Ramos (cell line): ENCODE data around the gene PLEKHG5.
"Not testable (repeated sequence)": the region's sequence is repeated elsewhere in the genome, so short reads cannot be mapped to it uniquely, and the experiment has no call there.

ENCODE experiments used
- in situ Hi-C: fragments of 300-500 bp; cut with MboI; formaldehyde crosslinking; loops from one replicate; pipeline ENCODE4 v1.14.3; 2022; ENCODE audit warnings: low sequenced_read_pairs; ENCODE audit not compliant: unreplicated experiment

PLEKHG5 gene

DNA sequence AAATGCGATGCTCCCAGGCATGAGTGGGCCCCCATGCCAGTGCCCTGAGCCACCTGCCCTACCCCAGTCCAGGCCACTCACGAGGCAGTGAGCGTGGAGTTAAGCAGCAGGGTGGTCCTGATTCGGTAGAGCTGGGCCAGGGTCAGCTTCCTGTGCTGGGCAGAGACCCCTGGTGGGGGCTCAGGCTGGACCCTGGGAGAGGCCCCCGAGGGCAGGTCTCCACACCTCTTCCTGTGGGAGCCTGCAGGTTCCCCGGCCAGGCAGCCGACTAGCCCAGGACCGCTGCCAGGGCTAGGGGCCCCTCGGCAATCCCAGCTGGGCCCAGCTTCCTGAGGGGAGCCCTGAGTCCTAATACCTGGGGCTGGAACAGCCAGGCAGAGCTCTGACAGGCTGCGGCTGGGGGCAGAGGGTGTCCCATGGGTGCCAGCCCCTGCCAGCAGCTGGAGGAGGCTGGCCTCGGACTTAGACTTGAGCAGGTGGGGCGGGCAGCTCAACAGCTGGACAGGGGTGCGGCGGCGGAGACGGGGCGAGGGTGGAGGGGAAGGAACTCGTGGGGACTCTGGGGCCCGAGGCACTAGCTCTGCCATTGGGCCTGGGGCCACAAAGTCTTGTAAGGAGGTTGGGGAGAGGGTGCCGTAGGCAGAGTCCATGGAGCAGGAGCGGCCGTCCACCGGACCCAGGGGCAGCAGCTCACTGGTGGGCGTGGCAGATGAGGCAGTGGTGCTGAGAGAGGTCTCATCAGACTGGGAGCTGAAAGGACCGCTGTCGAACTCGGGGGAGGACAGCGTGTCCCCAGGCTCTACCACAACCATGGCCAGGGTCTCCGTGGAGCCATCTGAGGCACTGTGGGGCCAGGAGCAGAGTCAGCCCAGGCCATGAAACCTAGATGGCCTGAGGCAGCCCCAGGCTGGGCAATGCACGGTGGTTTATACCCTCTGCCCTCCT is 23.5 kb downstream of the PLEKHG5 start:
- in situ Hi-C loops = no loop called here

DNA sequence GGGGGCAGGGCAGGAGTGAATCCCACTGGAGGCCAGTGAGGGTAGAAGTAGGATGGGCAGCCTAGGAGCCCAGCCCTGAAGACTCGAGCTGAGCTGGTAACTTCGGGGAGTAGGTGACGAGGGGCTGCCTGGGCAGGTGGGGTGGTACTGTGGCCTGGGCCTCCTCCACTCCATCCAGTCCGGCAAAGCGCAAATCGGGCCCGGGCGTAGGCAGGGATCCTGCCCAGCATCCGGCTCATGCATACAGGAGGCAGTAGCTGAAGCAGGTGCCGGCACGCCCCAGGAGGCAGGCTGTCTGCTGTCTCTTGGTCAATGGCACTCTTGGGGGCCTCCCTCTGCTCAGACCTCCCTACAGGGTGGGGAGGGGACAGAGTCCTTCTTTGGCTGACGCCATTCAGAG is 24.2 kb downstream of the PLEKHG5 start:
- in situ Hi-C loops = no loop called here

DNA sequence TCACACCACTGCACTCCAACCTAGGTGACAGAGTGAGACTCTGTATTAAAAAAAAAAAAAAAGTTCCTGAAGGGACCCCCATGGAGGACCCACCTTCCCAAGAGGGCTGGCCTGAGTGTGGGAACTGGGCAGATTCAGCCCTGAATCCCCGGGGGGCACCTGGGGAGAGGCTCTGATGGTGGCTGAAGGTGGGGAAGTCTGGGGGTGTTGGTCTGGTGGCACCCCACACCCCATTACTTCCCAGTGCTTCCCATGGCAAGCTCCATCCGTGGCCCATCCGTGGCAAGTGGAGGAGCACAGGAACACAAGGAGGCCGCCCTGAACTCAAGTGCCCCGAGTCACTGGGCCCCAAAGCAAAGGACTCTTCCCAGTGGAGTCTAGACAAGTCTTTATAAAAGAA is 24.7 kb downstream of the PLEKHG5 start:
- in situ Hi-C loops = no loop called here

DNA sequence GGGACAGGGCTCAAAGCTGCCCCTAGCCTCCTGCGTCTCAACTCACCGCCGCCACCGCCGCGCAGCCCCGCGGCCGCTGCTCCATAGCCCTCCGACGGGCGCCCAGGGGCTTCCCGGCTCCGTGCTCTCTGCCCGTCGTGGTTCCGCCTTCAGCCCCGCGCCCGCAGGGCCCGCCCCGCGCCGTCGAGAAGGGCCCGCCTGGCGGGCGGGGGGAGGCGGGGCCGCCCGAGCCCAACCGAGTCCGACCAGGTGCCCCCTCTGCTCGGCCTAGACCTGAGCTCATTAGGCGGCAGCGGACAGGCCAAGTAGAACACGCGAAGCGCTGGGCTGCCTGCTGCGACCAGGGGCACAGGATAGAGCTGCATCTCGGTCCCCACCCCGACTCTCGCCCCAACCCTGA is 25.4 kb downstream of the PLEKHG5 start, which contains the start of gene TNFRSF25:
Gene TNFRSF25, minus strand, starts transcription at position 151 of the 400 bp plus-strand sequence. Its CDS starts 66 bp downstream, at position 85.
- in situ Hi-C loops = no loop called here

DNA sequence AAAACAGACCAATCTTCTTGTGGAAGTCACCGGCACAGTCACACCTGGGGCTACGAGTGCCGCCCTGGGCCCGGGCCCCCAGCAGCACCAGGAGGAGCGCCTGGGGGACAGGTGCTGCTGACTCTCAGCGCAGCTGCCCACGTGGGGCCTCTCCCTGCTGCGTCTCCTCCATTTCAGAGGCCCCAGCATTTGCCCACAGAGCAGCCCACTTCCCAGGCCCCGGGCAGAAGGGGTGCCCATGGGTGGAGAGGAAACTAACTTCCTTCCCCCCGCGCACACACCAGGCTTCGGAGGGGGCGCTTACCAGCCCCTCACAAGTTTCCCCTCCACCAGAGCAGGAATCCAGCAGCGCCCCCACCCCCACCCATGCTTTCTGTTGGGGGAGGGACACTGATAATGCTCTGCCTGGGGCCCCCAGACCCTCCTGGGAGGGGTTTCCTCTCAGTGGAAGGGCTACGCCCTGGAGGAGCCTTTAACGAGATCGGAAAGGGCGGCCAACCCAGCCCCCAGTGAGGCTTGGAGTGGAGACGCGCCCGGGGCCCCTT is 25.9 kb downstream of the PLEKHG5 start:
- in situ Hi-C loops = no loop called here

DNA sequence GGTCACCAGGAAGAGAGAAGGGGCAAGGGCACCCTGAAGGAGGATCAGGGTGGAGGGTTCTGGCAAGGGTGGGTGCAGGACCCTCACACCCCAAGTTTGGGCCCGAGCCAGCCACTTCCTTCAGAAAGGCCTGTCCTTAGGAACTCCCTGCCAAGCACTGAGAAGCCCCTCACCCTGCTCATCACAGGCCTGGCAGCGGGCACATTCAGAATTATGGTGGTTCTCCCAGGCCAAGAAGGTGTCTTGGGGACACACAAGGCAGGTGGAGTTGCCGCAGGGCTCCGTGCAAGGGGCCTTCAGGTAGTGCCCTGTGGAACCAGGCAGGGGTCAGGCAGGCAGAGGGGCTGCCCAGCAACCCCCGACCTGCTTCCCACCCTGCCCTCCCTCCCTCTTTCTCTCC is 26.6 kb downstream of the PLEKHG5 start:
- in situ Hi-C loops = no loop called here

DNA sequence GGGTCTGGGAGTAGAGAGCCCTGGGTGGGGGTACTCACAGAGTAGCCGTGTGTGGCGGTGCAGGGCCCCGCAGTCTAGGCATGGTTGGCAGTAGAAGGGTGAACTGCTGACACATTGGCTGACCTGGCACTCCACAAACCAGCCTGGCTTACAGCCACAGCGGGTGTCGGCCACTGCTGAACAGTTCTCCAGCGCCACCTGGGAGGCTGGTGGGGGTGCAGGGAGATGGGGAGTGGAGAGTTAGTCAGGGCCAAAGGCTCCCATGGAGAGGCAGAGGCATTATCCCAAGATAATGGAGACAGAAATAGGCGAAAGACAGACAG is 27.0 kb downstream of the PLEKHG5 start:
- in situ Hi-C loops = no loop called here

DNA sequence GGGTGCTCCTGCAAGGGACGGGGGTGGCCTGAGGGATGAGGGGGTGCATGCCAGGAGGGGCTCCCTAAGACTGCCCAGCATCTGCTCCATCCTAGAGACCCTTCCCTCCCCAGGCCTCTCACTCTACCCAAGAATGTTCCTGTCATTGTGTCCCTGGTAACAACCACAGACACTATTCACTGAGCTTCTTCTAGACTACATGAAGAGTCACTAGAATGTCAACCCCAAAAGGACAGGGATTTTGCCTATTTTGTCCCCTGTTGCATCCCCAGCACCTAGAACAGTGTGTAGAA is 28.4 kb downstream of the PLEKHG5 start:
- in situ Hi-C loops = no loop called here

DNA sequence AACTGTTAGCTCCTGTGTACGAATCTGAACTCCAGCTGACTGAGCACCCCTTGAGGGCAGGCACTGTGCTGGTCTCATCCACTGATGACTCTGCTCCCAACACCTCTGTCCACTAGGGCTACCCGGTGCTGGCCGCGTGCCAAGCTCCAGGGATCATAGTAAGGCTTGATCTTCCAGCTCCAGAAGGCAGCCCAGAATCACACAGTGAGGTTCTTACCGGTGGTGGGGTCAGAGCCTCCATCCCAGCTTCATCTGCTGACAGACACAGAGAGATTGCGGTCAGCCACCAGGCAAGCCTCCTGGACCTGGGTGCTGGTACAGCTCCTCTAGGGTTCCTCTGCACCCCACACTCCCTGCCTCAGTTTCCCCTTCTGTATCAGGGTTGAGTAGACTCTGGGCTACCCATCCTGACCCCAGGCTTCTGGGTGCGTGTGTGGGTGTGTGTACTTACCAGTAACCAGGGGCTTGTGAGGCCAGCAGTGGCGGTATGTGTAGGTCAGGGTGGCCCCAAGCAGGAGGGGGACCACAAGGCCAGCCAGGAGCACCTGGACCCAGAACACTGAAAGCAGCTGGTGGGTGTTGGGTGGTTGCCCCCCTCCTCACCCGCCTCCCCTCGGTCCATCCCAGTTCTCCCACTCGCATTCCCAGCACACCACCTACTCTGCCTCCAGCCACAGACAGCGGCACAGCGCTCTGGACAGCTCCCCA is 28.9 kb downstream of the PLEKHG5 start:
- in situ Hi-C loops = no loop called here

DNA sequence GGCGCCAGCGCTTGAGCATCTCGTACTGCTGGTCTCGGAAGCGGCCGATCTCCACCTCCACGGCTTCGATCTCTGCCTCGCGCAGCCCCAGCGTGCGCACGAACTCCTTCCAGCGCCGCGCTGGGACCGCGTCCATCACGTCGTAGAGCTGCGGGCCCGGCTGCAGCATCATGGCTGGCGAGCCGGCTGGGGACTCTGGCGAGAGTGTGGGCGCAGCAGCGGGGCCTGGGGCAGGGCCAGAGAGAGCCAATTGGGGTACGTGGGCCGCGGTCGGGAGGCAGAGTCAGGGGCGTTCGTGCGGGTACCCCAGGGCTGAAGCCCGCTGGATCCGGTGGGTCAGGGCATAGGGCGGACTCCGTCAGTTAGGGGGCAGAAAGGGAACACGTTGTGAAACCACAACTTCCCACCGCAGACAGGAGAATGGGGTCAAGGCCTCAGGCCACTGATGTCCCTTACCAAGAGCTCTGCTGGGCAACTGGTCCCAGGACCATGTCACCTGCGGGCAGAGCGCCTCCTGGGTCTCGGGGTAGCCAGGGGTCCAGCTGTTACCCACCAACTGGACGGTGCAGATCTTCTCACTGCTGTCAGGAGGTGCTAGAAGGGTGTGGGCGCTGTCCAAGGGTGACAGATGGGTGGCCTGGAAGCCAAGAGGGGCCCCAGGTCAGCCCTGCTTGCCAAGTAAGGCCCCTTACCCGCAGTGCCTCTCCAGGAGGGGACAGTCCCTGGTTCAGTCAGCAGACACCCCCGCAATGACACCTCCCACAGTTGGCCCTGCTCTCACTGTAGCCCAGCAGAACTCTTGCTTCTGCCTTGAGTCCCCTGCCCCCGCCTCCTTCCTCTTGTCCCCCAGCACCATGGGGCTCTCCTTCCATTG is 29.7 kb downstream of the PLEKHG5 start:
- in situ Hi-C loops = no loop called here

DNA sequence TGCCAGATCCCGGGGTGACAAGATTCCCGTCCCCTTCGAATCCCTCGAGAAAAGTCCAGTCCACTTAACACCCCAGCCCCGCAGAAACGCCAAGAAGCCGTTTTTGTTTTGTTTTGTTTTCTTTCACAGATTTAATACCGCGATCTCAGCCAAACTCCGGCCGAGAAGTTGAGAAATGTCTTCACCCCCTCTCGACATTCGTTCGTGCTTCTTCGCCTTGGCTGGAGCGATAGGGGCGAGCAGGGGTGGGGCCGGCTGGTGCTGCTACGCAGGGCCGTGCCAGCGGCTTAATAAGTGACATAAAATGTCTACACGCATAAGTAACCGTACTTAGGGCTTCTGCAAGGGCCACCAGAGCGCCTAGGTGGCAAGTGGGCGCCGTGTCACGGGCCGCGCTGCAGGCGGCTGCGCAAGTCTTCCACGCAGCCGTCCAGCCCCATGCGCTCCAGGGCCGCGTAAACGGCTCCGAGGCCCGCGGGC is 30.4 kb downstream of the PLEKHG5 start:
- in situ Hi-C loops = no loop called here

DNA sequence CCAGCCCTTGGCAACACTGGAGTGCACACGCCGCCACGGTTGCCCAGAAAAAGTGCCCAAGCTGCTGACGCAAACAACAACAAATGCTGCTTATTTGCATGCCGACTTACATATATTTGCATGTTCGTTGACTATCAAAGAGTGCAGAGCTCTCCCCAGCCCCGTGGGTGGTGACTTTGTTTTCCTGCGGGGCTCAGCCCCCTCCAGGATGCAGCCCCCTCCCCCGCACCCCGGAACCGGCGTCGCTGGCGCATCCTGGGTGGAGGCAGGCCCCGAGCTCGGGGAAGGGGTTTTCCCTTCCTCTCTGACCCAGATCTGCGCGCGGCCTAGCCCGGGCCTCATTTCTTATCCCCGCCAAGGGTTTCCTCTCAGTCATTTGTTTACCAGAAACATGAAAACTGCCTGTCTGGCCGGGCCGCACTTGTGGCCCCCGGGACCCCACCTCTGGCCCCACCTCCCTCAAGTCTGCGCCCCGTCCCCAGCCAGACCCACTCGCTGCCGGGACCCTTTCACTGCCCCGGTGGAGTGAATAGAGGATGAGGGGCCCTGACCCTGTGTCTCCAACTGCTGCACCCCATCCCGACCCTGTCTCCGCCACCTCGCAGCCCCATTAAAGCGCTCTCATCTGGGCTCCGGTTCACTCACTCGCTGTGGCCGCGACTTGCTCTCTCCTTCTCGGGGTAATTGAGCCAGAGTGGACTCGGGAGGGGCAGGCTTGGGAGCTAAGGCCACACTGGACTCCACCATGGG is 31.0 kb downstream of the PLEKHG5 start:
- in situ Hi-C loops = no loop called here

DNA sequence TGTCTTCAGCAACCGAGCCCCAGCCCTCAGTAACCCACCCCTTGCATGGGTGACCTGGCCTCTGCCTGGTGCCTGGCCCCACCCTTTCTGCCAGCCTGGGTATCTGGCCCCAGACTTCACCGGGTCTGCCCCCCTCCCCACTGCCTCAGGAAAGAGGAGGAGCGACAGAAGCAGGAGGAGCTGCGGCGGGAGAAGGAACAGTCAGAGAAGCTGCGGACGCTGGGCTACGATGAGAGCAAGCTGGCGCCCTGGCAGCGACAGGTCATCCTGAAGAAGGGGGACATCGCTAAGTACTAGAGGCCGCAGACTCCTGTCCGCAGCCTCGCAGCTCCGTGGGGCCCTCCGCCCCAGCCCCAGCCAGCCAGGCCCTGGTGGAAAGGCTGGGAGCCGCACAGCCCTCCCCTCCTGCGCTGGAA is 31.6 kb downstream of the PLEKHG5 start:
- in situ Hi-C loops = no loop called here

DNA sequence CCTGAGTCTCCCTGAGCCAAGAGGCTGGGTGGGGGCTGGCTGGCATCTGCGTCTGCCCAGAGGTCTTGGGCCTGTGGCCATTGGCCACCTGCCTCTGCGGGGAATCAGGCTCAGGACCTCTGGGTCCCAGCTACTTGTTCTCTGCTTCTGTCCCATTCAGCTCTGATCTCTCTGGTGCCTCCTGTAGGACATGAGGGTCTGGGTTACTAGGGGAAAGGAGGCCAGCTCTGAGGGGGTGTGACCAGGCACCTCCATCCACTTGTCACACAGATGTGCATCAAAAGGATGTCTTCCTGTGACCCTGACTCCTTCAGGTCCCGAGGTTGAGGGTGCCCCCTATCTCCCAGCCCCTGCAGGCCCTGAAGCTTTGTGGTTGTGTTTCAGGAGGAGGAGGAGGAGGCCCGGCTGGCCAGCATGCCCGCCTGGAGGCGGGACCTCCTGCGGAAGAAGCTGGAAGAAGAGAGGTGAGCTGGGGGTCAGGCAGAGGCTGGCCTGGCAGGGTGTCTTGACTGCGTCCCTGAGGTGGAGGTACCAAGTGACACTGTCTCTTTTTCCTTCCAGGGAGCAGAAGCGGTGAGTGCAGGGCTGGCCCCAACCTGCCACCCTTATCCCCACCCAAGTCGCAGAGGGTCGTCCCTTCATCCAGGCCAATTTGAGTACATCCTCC is 34.5 kb downstream of the PLEKHG5 start:
- in situ Hi-C loops = no loop called here

DNA sequence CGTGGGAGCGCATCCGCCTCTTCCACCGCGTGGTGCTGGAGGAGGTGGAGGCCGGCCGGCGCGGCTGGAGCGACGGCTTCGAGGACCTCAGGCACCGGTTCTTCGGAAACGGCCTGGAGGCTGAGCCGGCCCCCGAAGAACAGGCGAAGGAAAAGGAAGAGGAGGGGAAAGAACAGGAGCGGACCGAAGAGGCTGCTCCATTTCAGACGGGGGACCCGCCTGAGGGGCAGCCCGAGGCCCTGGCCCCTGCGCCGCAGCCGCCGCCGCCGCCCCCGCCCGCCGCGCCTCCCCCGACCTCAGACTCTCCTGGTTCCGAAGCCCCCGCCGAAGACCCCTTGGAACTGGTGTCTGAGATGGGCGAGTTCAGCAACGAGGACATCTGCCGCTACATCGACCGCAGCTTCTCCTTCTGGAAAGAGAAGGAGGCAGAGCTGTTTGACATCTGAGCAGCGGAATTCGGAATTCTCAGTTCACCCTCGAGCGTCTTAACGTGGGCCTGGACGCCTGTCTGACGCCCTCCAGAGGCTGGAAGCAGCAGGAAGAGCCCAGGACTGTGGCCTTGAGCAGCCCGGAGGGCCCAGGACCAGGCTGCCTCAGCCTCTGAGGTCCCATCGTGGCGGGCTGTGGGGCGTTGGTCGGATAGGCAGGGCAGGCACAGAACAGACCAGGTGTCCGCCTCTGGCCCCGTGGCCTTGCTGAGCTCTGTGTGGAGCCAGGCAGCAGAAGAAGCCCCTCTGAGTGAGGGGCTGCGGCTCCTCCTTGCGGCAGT is 35.5 kb downstream of the PLEKHG5 start:
- in situ Hi-C loops = not testable (repeated sequence)

DNA sequence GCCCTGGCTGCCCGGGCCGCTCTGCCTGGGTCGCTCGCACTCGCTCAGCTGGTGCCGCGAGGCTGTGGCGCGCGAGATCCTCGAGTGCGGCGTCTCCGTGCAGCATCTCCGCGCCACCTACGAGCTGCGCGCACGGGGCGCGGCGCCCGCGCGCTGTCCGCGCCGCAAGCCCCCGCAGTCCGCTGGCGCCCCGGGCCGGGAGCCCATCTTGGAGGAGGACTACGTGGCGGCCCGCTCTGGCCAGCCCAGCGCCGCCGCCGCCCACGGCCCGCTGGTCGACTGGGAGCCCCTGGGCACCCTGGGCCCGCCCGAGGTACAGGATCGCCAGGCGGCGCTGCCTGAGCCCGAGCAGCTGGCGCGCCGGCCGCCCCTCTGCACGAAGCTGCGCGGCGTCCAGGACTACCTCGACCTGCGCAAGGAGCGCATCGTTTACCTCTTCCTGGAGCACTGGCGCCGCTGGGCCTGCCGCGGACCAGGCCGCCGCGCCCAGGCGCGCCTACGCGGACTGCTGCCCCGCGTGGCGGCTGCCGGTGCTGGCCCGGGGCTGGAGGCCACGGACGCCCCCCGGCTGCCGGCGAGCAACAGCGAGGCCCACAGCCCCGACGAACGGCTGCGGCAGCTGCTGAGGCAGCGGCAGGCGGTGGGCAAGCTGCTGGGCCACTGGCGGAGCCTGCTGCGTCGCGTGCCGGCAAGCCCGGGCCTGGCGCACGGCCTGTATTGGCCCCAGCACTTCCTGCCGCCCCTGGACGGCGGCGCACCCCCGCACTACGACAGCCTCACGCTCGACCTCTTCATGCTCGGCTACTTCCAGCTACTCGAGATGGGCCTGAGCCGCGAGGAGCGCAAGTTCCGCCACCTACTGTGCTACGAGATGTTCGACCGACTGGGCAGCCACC is 36.4 kb downstream of the PLEKHG5 start:
- in situ Hi-C loops = no loop called here
